HG03442 (cell line): ENCODE measurements around the gene ARHGAP10.

Experiments
- ATAC-seq: cut with Tn5 transposase; IDR thresholded peaks from one replicate; pipeline ENCODE4 v1.9.1; 2021; ENCODE audit warnings: mild to moderate bottlenecking, moderate library complexity; ENCODE audit not compliant: unreplicated experiment

Gene ARHGAP10, protein sequence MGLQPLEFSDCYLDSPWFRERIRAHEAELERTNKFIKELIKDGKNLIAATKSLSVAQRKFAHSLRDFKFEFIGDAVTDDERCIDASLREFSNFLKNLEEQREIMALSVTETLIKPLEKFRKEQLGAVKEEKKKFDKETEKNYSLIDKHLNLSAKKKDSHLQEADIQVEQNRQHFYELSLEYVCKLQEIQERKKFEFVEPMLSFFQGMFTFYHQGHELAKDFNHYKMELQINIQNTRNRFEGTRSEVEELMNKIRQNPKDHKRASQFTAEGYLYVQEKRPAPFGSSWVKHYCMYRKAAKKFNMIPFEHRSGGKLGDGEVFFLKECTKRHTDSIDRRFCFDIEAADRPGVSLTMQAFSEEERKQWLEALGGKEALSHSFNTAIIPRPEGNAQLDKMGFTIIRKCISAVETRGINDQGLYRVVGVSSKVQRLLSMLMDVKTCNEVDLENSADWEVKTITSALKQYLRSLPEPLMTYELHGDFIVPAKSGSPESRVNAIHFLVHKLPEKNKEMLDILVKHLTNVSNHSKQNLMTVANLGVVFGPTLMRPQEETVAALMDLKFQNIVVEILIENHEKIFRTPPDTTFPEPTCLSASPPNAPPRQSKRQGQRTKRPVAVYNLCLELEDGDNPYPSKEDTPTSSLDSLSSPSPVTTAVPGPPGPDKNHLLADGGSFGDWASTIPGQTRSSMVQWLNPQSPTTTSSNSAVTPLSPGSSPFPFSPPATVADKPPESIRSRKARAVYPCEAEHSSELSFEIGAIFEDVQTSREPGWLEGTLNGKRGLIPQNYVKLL

DNA sequence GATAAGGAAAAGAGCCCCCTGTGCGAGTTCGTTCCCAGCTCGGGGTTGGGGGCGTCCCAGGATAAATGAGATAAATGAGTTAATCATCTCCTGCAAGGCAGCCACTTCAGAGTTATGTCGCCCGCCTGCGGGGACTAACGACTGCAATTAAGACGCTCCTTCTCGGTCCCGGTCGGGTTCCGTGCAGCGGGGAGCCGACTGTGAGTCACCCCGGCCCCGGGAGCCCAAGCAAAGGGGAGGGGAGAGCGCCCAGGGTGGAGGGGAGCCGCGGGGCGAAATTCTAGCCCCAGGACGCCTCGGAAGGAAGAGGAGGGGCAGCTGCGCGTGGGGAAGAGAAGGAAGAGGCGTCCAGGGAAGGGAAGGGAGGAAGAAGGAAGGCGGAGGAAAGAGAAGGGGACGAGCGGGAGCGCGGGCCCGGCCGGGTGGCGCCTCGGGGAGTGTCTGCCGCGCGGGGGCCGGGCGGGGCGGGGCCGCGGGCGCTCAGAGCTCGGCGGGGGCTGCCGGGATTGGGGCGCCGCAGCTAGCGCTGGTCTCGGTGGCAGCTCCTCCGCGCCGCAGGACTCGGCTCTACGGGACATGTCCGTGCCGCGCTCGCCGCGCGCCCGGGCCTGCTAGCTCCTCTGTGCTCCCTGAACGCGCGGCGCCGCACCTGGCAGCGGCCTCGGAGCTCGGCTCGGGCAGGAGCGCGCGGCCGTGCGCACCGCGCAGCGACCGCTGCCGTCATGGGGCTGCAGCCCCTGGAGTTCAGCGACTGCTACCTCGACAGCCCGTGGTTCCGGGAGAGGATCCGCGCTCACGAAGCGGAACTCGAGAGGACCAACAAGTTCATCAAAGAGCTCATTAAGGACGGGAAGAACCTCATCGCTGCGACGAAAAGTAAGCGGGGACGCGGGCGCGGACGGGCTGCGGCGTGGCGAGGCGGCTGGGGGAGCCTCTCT is at the start of gene ARHGAP10:
TSS of gene ARHGAP10 (plus strand) at position 509 of the 938 bp plus-strand sequence. CDS start at position 723, 214 bp downstream.
- ATAC-seq, result peak; percentile 55

DNA sequence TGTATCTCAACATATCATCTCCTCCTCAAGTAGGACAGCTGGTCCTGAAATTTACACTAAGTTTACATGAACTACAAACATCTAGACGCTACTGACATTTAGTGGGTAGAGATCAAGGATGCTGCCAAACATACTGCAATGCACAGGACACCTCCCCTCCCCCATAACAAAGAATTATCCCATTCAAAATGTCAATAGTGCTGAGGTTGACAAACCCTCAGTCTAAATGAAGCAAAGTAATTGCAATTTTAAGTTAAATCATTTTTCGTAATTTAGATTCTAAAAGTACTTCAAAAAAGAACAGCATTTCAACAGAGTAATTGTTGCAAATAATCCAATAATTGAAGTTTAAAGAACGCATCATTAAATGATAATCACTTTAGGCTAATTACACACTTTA is 49.1 kb upstream of the ARHGAP10 start:
- ATAC-seq, result no peak

DNA sequence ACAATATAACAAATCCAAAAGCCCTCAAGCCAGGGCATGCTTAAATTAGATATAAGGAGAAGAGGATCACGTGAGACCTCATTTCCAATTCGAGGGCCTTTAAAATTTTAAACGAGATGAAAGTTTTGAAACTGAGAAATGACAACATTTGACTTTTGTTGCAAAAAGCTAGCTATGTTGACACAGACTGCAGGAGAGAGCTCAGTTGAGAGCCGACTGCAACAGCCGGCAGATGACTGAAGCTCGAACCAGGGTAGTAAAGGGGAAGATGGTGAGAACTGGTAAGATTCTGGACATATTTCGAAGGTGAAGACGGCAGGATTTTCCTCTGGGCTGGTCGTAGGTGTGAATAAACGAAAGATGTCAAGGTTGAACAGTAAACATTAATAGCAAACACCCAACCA is 48.7 kb upstream of the ARHGAP10 start:
- no peak for ATAC-seq

DNA sequence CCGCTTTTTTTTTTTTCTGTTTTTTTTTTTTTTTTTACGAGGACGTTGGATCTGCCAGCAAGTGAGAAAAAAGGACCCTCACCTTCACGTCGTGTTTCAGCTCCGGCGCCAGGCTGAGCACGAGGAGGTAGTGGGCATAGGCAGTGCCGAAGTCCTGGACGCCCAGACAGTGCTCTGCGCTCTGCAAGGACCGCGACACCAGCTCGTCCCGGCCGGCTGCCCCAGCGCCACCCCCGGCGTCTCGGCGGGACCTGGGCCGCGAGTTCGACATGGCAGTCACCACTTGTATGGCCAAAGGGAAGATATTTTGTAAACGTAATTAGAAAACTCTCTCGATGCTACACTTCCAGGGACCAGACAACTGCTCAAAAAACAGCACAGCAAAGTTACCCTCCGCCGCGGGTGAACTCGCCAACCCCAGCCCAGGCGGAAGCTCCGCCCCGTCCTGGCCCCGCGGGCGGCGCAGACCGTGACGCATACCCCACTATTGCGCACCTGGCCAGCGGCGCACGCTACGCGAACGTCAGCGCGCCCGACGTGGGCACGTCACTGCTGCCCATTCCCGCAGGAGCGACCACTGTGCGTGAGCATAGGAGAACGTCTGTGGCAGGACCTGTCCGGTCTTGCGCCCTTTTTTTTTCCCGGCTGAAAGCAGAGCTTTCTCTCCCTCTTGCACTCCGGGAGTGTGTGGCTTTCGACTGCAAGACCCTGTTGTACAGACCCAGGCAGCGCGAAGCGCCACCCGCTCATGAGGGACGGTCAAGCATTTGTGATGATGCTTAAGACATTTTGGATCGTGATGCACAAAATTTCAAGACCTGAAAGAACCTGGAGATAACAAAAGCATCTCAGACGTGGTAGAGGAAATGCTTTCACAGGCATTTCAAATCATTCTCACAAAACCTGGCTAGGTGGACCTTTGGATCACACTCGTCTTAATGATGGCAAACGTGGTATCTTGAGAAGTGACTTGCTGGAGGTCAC is 47.9 kb upstream of the ARHGAP10 start, which contains the start of gene PRMT9:
TSS of gene PRMT9 (minus strand) at position 447 of the 984 bp plus-strand sequence. CDS start at position 271, 176 bp downstream.
- peak; percentile 99 for ATAC-seq

DNA sequence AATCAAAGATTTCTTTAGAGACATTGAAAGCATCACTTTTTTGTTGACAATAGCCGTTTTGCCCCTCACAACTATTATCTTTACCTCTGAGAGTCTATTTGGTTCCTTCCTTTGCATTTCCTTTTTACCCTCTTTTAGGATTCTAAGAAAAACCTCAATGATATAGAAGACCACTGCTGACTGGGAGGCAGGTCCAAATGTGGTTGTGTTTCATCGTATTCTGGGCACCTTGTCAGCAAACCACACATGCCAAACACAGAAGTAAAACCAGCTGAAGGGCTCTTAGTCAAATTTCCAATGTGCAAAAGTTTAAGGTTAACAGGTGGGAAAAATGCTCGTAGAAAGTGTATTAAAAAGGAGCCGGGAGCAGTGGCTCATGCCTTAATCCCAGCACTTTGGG is 42.8 kb upstream of the ARHGAP10 start:
- no peak for ATAC-seq

DNA sequence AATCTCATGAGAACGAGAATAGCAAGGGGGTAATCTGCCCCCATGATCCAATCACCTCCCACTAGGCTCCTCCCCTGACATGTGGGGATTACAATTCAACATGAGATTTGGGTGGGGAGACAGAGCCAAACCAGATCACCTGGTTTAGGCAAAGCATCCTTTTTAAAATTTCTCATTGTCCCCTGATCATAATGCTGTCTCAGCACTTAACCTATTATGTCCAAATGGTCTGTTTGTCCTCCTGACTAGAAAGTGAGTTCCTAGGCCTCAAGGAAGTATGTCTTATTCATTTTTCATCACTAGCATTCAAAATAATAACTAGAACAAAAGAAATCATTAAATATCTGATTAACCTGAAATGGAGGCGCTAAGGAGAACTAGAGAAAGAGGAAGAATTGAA is 40.1 kb upstream of the ARHGAP10 start:
- ATAC-seq, result no peak

DNA sequence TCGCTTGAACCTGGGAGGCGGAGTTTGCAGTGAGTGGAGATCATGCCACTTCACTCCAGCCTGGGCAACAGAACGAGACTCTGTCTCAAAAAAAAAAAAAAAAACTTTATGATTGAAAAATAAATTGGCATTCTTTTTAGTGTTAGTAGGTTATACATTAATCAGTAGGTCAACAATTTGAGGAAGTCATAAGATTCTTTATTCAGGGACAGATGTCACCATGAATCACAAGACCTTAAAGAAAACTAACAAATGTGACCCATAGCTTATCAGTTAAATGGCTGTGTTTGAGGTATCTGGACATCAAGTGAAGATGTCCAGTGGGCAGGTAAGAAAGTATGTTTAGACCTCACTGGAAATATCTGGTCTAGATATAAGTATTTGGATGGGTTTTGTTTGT is 38.7 kb upstream of the ARHGAP10 start:
- ATAC-seq, result no peak

DNA sequence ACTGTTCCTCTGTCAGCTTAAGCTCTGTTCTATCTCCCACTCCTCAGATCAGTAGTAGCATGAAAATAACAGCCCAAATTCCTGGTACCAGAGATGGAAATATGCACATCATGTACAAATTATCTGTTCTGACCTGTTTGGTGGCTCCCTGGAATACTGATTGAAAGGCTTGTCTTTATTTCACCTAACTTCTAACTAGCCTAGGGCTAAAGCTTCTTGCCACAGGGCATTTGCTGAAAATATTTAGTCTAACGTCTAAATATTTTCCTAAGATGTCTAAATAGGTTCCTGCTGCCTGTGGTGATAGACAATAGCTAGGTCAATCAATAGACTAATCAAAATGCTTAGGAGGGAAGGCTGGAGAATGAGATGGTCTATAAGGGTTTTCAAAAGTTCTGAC is 35.0 kb upstream of the ARHGAP10 start:
- ATAC-seq, result no peak

DNA sequence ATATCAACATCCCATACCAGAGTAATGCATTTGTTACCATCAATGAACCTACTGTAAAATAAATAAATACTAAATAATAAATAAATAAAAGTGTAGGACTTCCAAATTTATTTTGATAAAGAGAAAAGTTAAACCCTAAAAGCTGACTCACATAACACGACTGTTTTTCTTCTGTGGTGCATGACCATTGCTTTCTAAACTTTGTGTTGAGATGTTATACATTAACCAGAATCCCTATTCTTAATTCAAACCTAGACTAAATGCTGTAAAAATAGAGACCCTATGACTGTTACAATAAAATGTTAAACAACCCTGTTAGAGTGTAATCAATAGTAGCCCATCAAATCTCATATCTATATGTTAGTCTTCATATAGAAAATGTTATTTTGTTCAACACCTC is 27.0 kb upstream of the ARHGAP10 start:
- no peak for ATAC-seq

DNA sequence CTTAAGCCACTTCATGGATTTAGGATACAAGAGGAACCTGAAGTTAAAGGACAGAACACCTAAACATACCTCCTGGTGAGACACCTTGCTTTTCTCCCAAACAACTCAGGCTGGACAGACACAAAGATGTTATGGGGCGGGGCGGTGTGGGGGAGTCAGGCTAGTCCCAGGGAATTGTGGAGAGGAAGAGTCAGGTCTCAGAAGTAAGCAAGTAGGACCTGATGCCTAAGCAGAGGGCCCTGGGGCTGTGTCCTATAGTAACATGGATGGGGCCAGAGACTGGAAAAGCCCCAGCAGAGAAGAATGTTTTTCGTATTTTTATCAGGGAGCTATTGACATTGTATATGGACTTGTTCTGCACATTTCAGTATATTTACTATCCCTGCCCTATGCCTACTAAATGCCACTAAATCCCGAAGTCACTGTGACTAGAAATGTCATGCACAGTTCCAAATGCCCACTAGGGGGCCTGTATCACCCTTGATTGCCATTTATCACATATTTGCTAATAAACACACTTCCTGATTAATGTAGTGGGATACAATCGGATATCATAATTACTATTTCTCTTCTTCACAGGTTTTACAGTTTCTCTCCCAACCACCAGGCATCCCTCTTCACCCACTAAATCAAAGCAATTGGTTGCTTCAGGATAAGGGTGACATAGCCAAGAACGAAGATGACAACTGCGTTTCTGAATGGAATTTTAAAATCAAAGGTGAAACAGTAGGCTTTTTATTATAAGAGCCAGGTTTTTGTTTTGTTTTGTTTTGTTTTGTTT is 23.8 kb upstream of the ARHGAP10 start:
- peak; percentile 60 for ATAC-seq

DNA sequence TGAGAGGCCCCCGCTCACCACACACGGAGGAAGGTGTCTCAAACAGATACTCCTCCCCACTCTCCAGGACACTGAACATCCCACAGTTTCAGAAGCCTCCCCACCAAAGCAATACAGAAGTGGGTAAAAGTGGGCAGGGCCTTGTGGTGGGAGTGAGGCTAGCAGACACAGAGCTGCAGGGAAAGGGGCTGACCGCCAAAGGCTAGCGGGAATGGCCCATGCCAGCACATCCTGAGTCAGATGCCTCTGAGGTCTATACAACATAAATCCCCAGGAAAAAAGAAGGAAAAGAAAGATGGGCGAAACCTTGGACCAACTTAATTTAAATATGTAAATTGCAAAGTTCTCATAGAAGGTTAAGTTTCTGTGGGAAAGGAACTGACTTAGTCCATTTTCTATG is 21.9 kb upstream of the ARHGAP10 start:
- ATAC-seq, result no peak

DNA sequence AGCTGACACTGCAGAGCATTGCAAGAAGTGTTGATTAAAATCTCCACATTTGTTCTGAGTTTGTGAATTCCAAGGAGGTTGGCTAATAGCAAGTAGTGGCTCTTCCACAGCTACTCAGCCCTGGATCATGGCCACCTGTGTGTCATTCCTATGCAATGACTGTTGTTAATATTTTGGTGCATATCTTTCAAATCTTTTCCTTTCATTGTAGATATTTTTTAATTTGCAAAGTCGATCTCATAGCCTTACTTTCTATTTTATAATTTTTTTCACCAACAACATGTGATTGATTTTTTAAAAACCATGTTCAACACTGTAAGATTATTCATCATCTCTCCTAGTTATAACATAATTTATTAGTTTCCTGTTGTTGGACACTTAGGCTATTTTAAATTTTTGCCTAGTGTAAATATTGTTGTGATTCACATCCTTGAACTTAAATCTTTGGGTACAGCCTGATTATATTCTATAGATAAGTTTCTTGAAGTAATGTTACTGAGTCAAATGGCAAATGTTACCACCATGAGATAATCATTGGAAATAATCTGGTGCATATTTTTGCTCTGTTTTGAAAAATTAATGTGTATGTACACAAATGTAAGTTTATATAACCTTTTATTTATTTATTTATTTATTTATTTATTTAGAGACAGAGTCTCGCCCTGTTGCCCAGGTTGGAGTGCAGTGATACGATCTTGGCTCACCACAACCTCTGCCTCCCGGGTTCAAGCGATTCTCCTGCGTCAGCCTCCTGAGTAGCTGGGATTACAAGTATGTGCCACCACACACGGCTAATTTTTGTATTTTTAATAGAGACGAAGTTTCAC is 17.1 kb upstream of the ARHGAP10 start:
- ATAC-seq, result no peak

DNA sequence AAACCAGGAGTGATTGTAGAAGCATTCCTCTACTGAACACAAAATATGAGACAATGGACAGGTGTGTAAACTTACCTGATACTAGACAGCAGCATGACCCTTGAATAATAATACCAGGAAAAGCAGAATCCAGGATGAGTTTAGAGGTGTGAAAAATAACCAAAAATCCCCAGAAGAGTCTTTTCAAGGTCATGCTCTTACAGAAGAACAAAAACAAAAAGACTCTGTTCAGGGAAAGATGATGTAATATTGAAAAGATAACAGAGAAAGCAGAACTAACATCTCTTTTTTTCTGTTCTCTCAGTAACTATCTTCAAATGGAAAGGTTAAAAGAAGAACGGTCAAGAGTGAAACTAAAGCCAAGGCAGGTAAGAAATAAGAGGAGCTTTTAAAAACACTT is 14.0 kb upstream of the ARHGAP10 start:
- ATAC-seq, result peak; percentile 90

DNA sequence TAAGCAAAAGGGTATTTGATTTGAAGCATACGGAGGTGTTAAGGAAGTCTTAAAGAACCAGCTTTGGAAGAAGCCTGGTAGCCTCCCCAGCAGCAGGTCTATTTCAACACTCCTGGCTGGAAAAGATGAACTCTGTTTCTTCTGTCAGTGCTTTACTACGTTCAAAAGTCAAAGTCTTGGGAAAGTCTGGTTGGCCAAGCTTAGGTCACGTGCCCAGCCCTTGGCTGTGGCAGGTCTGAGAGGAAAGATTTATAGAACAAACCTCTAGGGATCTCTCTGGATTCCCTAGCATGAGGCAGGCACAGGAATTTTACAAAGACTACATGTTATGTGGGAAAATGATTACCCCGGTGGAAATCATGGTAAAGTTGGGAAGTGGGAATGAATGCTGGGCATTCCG is 8.6 kb upstream of the ARHGAP10 start:
- ATAC-seq, result no peak

DNA sequence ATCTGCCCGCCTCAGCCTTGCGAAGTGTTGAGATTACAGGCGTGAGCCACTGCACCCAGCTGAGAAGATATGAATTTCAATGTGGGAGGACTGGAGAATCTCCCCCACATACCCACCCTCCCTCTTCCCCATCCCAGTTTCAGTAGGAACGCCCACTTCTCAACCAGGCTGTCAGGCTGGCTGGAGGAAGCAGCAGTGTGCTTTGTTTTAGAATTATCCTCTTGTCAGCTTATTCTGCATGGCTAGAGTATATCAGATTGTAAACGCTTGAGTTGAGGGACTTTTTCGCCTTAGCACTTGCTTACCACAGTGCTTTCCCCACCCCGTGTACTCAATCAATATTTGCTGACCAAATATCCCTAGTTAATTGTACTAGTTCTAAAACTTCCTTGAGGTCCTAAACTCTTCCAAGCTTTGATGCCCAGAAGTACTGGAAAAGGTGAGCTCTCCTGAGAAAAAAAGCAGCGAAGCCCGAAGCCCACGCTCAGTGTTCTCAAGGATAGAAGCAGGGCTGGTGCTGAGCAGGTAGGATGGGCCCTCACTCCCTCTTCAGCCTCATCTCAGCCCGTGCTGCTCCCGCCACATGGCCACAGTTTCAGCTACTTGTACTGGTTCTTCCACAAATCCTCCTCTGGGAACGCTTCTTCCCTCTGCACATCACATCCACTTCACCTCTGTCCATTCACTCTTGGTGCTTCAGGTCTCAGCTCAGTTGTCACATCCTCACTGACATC is 7.3 kb upstream of the ARHGAP10 start:
- ATAC-seq, result no peak

DNA sequence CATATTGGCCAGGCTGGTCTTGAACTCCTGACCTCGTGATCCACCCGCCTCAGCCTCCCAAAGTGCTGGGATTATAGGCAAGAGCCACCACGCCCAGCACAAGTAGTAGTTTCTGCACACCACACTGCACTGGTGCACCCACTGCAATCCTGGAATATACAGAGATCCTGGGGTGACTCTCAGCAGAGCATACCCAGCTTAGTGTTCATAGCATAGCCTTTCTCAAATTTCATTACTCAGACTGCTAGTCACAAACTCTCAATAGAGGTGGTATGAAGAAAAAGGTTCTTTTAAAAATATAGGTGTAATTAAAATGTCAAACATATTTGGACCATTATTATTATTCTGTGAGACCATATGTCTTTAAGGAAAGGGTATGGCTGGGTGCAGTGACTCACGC is 6.2 kb upstream of the ARHGAP10 start:
- no peak for ATAC-seq

DNA sequence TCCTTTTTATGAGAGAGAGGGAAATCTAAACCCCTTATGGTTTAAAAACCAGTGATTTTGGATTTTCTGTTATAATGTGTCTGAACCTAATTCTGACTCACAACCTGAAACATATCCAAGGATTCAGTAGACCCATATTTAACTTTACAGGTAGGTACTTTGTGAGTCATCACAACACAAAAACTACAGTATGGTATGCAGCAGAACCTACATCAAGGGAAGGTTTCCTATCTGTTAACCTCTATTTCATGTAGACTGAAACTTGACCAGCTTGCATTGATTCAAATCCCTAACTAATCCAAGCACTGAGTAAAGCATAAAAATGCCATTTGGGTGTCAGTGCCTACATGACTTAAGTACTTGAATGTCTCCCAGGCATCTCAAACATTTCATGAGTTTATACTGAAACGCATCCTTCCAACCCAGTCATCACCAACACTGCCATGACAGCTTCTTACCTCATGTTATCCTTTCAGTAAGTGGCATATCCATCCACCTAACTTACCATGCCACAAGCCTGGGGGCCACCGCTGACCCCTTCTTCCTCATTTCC is 4.3 kb upstream of the ARHGAP10 start:
- no peak for ATAC-seq
